Measurements from ENCODE around the gene C5orf58. TPM values are rescaled to one million over a fixed set of nuclear protein-coding genes. Genes with fewer than 3 reads are reported as not detected.

The C5orf58 gene, protein sequence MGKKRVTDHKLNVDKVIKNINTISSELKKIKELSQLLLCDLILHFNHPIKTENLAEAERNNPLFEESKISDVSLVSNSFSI
- total RNA-seq: not detected

DNA sequence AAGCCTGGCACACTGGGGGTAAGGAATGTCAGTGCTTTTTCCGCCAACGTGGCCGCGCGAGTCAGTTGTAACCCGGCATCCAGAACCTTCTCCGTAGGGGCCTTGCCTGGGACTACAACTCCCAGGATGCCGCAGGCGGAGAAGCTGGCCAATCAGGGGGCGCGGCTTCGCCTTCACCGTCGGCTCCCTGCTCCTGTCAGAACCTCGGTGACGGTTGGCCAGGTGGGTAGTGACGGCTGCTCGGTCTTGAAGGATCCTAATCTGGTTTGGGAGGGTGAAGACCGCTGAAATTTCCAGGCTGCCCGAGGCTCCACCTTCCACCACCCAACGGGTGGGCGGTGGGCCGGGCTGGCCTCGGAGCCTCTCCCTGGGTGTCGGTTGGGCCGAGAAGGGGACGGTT lies at the start of gene C5orf58:
TSS of gene C5orf58 (plus strand) at position 200 of the 400 bp plus-strand sequence. CDS start 1,992 bp downstream, outside the sequence.
- Histone ChIP-seq H3K27ac (no peak within 1 kb of the TSS), H3K27me3 (replicated peaks; ENCODE audit: insufficient read depth) (no peaks in the 10 kb centered on the region), H3K36me3 (no peaks in the 10 kb centered on the region), H3K4me3 (no peak within 1 kb of the TSS), H3K9me3 (no peaks in the 10 kb centered on the region), H3K4me1 (ENCODE audit: control insufficient read depth in 1 of 2, low read depth in 2 of 2) (no peaks in the 10 kb centered on the region)
- ATAC-seq (ENCODE audit: insufficient number of reproducible peaks, low FRiP score, low read depth) (no peak), DNase-seq (ENCODE audit: low spot score) (no peak)
- TF ChIP-seq, protein P1, sequence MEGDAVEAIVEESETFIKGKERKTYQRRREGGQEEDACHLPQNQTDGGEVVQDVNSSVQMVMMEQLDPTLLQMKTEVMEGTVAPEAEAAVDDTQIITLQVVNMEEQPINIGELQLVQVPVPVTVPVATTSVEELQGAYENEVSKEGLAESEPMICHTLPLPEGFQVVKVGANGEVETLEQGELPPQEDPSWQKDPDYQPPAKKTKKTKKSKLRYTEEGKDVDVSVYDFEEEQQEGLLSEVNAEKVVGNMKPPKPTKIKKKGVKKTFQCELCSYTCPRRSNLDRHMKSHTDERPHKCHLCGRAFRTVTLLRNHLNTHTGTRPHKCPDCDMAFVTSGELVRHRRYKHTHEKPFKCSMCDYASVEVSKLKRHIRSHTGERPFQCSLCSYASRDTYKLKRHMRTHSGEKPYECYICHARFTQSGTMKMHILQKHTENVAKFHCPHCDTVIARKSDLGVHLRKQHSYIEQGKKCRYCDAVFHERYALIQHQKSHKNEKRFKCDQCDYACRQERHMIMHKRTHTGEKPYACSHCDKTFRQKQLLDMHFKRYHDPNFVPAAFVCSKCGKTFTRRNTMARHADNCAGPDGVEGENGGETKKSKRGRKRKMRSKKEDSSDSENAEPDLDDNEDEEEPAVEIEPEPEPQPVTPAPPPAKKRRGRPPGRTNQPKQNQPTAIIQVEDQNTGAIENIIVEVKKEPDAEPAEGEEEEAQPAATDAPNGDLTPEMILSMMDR (IDR thresholded peaks at IDR 0.05): no peak

DNA sequence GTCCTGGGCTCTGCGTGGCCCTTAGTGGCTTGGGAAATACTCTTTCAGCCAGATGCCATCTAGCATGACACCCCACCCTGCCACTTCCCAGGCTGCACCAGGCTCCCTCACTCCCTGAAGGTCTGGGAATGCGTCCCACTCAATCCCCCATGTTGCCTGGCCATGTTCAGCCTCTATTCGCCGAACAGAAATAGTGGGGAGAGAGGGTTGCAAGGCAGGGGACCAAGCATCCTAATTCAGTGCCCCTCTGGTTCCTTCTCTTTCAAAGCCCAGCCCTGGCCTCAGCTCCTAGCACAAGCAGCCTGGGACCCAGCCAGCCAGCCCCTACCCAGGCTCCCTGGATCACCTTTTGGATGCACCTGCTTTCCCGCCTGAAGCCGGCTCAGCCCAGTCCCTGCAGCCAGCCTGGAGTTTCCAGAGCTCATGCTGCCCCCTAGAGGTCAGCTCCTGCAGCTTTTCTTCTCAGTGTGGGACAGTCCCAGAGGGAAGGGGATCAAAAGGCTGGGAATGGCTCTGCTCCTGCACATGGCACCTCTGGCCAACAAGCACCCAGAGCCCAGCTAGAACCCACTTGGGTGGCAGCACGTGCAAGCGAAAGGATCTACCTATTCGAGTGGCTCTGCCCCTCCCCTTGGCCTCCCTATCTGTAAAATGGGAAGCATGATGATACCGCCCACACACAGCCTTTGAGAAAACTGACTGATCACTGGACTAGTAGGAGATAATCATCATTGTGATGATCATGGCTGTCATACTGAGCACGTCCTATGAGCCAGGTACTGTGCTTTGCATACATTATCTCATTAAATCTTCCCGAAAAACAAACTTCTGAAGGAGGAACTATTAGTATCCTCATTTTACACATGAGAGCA lies 48.7 kb upstream of the C5orf58 start:
- no peak for DNase-seq (ENCODE audit: low spot score)
- no peak for ATAC-seq (ENCODE audit: insufficient number of reproducible peaks, low FRiP score, low read depth)
- TF ChIP-seq, protein P1 (IDR thresholded peaks at IDR 0.05): peak; percentile 76
- Histone ChIP-seq H3K27ac (no peak overlapping the region), H3K4me3 (no peak overlapping the region), H3K9me3 (no peaks in the 10 kb centered on the region), H3K4me1 (ENCODE audit: control insufficient read depth in 1 of 2, low read depth in 2 of 2) (no peaks in the 10 kb centered on the region), H3K36me3 (no peaks in the 10 kb centered on the region), H3K27me3 (replicated peaks; ENCODE audit: insufficient read depth) (no peaks in the 10 kb centered on the region)

DNA sequence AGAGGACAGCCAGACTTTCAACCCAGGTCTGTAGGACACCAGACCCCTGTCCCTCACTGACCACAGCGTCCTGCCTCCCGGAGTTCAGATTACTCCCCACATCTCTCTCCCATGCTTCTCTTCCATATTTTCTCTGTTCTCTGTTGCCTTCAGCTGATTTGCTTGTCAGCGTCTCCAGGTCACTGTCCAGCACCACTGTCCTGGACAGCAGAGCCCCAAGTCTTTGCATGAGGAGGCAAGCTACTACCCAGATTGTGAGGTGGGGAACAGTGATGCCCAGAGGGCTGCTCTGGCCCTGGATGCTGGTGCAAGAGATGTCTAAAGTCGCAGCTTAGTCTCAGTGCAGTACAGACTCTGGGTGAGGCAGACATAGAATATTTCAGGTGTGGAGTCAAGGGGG lies 48.0 kb upstream of the C5orf58 start:
- TF ChIP-seq, protein P1 (IDR thresholded peaks at IDR 0.05): no peak

DNA sequence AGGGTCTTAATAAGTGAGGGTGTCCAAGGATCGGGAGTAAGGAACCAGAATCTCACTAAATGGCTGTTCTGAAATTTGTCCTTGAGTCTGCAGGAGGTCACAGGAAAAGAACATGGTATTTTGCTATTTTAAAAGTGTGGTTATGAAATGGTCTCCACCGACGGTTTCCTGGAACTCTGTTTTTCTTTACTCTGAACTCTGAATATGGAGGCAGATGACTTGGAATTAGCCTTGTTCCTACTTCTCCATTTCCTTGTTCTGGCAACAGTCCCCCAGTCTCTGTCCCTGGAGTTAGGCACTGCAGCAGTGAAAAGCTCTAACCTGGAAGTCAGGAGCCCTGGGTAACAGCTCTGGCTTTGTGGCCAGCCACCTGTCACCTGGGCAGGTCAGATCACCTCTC lies 46.6 kb upstream of the C5orf58 start:
- Histone ChIP-seq H3K27me3 (replicated peaks; ENCODE audit: insufficient read depth) (no peaks in the 10 kb centered on the region), H3K4me3 (no peak overlapping the region), H3K4me1 (ENCODE audit: control insufficient read depth in 1 of 2, low read depth in 2 of 2) (no peaks in the 10 kb centered on the region), H3K36me3 (no peaks in the 10 kb centered on the region), H3K9me3 (no peaks in the 10 kb centered on the region), H3K27ac (no peak overlapping the region)
- TF ChIP-seq, protein P1 (IDR thresholded peaks at IDR 0.05): no peak
- DNase-seq (ENCODE audit: low spot score) (no peak), ATAC-seq (ENCODE audit: insufficient number of reproducible peaks, low FRiP score, low read depth) (no peak)

More for the DNA sequence above, 48.0 kb upstream of the C5orf58 start:
- H3K36me3 ChIP-seq: no peaks in the 10 kb centered on the region
- no peak overlapping the region for H3K27ac ChIP-seq
- H3K4me1 ChIP-seq (ENCODE audit: control insufficient read depth in 1 of 2, low read depth in 2 of 2): no peaks in the 10 kb centered on the region
- H3K9me3 ChIP-seq: no peaks in the 10 kb centered on the region
- DNase-seq (ENCODE audit: low spot score) (no peak), ATAC-seq (ENCODE audit: insufficient number of reproducible peaks, low FRiP score, low read depth) (no peak)
- no peak overlapping the region for H3K4me3 ChIP-seq
- no peaks in the 10 kb centered on the region for H3K27me3 ChIP-seq (replicated peaks; ENCODE audit: insufficient read depth)

DNA sequence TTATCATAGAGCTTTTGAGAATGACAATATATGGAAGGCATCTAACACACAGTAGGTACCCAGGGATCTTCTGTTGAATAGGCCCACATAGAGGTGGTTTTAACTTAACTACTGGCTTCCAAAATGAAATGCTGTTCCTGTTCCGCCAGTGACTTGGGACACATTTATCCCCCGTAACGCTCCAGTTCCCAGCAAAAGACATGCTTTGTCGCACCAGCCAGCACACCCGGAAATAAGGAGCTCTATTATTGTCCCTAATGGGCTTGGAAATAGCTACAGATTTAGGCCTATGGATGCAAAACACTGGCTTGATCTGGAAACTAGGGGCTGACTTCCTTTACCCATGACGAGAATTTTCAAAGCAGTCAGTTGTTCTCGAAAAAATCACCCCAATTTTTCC lies 45.9 kb upstream of the C5orf58 start:
- TF ChIP-seq, protein P1 (IDR thresholded peaks at IDR 0.05): no peak
- no peak for DNase-seq (ENCODE audit: low spot score)
- no peaks in the 10 kb centered on the region for H3K9me3 ChIP-seq
- H3K27me3 ChIP-seq (replicated peaks; ENCODE audit: insufficient read depth): no peaks in the 10 kb centered on the region
- no peaks in the 10 kb centered on the region for H3K4me1 ChIP-seq (ENCODE audit: control insufficient read depth in 1 of 2, low read depth in 2 of 2)
- H3K4me3 ChIP-seq: no peak overlapping the region
- ATAC-seq (ENCODE audit: insufficient number of reproducible peaks, low FRiP score, low read depth): no peak
- no peaks in the 10 kb centered on the region for H3K36me3 ChIP-seq
- no peak overlapping the region for H3K27ac ChIP-seq

Data from thoracic aorta (tissue), 2 donors.